ENCODE measurements around the gene EYS. TPM values are rescaled to one million over a fixed set of nuclear protein-coding genes. Genes with fewer than 3 reads are reported as not detected.

The EYS gene
- total and polyA plus RNA-seq, 8 donors, result 0.55 to 0.58 TPM; not detected in 6

- WGBS, 5 donors, result 22 to 47% (median 38%) methylated on average over 2 of the region's 2 CpGs
- H3K27me3 ChIP-seq, result no peaks in the 10 kb centered on the region
Observed at GRCh38 chr6:65623566-65623965, 83.5 kb downstream of the EYS start.

DNA sequence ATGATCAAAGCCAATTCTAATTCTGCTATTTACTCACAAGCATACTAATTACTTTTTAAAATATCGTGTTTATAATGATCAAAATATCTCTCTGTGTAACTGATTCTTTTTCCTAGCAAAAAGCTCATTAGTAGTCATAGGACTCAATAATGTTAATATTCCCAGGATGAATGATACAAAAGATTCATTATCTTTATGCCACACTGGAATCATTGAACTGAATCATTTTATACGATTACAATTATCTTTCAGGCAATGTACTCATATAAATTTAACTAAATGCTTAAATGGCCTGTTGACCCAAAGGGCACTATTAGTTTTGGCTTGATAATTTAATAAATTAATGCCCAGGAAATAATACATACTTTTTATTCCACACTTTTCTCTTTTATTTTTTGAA, 96.3 kb downstream of the EYS start:
- no peaks in the 10 kb centered on the region for H3K9me3 ChIP-seq
- no peaks in the 10 kb centered on the region for H3K4me1 ChIP-seq
- H3K27ac ChIP-seq, result no peak overlapping the region
- no peak overlapping the region for H3K4me3 ChIP-seq
- intact Hi-C loops (cut with DNase I; ENCODE audit: low total_unique reads), result no loop called here
- no peaks in the 10 kb centered on the region for H3K36me3 ChIP-seq
- no peak for DNase-seq
- H3K27me3 ChIP-seq, result no peaks in the 10 kb centered on the region
- 76 to 84% (median 84%) methylated on average over 2 of the region's 2 CpGs for WGBS, 5 donors
- TF ChIP-seq POLR2AphosphoS5 (IDR thresholded peaks at IDR 0.05) (no peak), POLR2A (IDR thresholded peaks at IDR 0.05) (no peak), CTCF (IDR thresholded peaks at IDR 0.05) (no peak), EP300 (IDR thresholded peaks at IDR 0.05) (no peak)

More at GRCh38 chr6:65623566-65623965, 83.5 kb downstream of the EYS start:
- Histone ChIP-seq H3K36me3 (no peaks in the 10 kb centered on the region), H3K4me1 (no peaks in the 10 kb centered on the region), H3K4me3 (no peak overlapping the region), H3K27ac (no peak overlapping the region), H3K9me3 (peaks cover 0 to 13% (median 0%) of the 10 kb centered on the region in 4 donors)
- DNase-seq, result no peak
- intact Hi-C loops (cut with DNase I; ENCODE audit: low total_unique reads), result no loop called here
- TF ChIP-seq POLR2AphosphoS5 (IDR thresholded peaks at IDR 0.05) (no peak), CTCF (IDR thresholded peaks at IDR 0.05) (no peak), EP300 (IDR thresholded peaks at IDR 0.05) (no peak), POLR2A (IDR thresholded peaks at IDR 0.05) (no peak)

- no peaks in the 10 kb centered on the region for H3K36me3 ChIP-seq
- no peaks in the 10 kb centered on the region for H3K4me1 ChIP-seq
- intact Hi-C loops (cut with DNase I; ENCODE audit: low total_unique reads), result no loop called here
- TF ChIP-seq POLR2AphosphoS5 (IDR thresholded peaks at IDR 0.05), result no peak
- TF ChIP-seq POLR2A (IDR thresholded peaks at IDR 0.05), result no peak
- no peak for TF ChIP-seq EP300 (IDR thresholded peaks at IDR 0.05)
- no peak for TF ChIP-seq CTCF (IDR thresholded peaks at IDR 0.05)
- no peak overlapping the region for H3K27ac ChIP-seq
- no peak overlapping the region for H3K4me3 ChIP-seq
- no peaks in the 10 kb centered on the region for H3K9me3 ChIP-seq
- no peak for DNase-seq
- no peaks in the 10 kb centered on the region for H3K27me3 ChIP-seq
- WGBS, 5 donors, result 54 to 69% (median 62%) methylated on average over 4 of the region's 4 CpGs
Observed at GRCh38 chr6:65595540-65595939, 111.5 kb downstream of the EYS start.

- DNase-seq, result no peak
- no peaks in the 10 kb centered on the region for H3K4me1 ChIP-seq
- H3K9me3 ChIP-seq, result no peaks in the 10 kb centered on the region
- TF ChIP-seq POLR2AphosphoS5 (IDR thresholded peaks at IDR 0.05) (no peak), EP300 (IDR thresholded peaks at IDR 0.05) (no peak), CTCF (IDR thresholded peaks at IDR 0.05) (no peak), POLR2A (IDR thresholded peaks at IDR 0.05) (no peak)
- no peak overlapping the region for H3K27ac ChIP-seq
- H3K4me3 ChIP-seq, result no peak overlapping the region
- H3K36me3 ChIP-seq, result no peaks in the 10 kb centered on the region
- intact Hi-C loops (cut with DNase I; ENCODE audit: low total_unique reads), result no loop called here
- WGBS, 5 donors, result 13 to 44% (median 22%) methylated on average over 1 of the region's 1 CpG
- H3K27me3 ChIP-seq, result no peaks in the 10 kb centered on the region
Observed at GRCh38 chr6:65570340-65570739, 136.7 kb downstream of the EYS start.

Measured in stomach (tissue), 9 donors.